H4 (cell line): Measurements from ENCODE around the gene ITGAE. TPM values are rescaled to one million over a fixed set of nuclear protein-coding genes. Genes with fewer than 3 reads are reported as not detected.
"Not testable (repeated sequence)": the region's sequence is repeated elsewhere in the genome, so short reads cannot be mapped to it uniquely, and the experiment has no call there.

Experiments
- DNase-seq: peaks from one replicate; pipeline ENCODE4 v3.0.0-alpha.2; 2015; ENCODE audit warnings: low spot score
- total RNA-seq: library from RNA; depleted of rRNA; stranded (reverse); fragments of >200 nt; shearing (Covaris generic); gene quantifications from 2 replicates; pipeline ENCODE4 v1.2.3, GENCODE V29; 2014

ITGAE gene
- total RNA-seq, 1 experiment from 2014 or later = 43.0 TPM

DNA sequence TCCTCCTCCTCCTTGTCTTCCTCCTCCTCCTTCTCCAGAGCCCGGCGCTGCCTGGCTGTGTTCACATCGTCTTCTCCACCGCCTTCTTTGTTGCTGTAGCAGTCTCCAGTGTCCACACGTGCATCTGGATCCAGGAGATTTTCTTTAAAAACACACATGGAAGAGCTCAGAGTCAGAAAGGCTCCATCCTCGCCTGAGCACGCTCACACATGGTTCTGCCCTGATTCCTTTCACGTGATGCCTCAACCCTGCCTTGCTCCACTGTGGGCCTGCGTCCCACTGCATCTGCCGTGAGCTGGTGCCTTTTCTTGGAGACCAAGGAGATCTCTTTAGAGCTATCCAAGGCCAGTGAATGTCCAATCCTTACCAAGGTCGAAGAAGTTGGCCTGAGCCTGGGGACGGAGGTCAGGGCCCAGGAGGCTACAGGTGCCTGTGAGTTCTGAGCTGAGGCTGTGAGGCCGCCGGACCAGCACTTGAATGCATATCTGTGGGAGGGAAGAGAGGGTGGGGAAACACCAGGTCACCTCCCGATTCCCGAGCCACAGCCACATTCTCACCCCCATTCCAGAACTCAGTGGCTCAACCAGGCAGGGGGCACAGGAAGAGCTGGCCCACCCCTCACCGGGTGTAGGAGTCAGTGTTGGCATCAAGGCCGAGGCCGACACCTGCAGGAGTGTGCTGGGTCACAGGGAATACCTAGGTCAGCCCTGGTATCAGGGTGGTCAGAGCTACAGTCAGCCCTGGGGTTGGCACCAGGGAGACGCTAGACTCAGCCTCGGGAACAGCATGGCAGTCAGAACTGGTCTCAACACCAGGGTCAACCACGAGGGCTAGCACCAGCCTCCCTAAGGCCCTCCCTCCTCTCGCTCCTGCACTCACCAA lies 39.7 kb downstream of the ITGAE start:
- DNase-seq = no peak

- DNase-seq = no peak
Measured at GRCh38 chr17:3759597-3760216, 41.3 kb downstream of the ITGAE start.

GRCh38 chr17:3755335-3756030 lies 45.5 kb downstream of the ITGAE start:
- DNase-seq = no peak

DNA sequence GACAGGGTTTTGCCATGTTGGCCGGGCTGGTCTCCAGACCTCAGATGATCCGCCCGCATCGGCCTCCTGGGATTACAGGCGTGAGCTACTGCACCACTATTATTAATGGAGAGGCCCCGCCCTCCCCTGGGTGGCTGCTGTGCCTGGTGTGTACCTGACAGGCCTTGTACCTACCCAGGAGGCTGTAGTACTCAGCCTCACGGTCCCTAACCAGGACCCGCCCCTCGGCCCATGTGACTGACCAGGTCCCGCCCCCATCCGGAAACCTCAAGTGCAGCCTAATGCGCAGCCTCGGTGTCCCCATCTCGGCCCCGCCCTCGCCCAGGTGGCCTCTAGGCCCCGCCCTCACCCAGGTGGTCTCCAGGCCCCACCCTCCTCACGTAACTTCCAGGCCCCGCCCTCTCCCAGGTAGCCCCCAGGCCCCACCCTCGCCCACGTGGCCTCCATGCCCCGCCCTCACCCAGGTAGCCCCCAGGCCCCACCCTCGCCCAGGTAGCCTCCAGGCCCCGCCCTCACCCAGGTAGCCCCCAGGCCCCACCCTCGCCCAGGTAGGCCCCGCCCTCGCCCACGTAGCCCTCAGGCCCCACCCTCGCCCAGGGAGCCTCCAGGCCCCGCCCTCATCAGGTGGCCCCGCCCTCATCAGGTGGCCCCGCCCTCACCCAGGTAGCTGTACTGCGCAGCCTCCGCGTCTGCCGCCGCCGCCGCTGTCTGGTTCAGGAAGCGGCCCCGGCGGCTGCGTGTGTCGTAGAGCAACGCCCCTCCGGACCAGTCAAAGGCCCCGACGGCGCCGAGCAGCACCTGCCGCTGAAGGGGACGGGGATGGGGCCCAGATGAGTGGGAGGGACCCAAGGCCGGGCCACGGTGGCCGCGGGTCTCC lies 46.3 kb downstream of the ITGAE start:
- no peak for DNase-seq

- no peak for DNase-seq
Measured at GRCh38 chr17:3754066-3754457, 46.9 kb downstream of the ITGAE start.

- no peak for DNase-seq
Measured at GRCh38 chr17:3753624-3754023, 47.4 kb downstream of the ITGAE start.

DNA sequence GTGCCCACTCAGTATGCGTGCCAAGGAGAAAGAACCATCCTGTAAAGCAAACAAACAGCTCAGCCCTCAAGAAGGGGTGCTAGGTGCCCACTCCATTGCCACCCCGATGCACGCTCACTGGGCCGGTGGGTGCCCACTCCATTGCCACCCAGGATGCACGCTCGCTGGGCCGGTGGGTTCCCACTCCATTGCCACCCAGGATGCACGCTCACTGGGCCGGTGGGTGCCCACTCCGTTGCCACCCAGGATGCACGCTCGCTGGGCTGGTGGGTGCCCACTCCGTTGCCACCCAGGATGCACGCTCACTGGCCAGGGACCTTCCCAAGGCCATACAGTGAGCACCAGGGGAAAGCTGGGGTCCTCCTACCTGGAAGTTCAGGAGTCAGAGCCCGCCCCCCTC lies 49.2 kb downstream of the ITGAE start:
- DNase-seq = no peak

DNA sequence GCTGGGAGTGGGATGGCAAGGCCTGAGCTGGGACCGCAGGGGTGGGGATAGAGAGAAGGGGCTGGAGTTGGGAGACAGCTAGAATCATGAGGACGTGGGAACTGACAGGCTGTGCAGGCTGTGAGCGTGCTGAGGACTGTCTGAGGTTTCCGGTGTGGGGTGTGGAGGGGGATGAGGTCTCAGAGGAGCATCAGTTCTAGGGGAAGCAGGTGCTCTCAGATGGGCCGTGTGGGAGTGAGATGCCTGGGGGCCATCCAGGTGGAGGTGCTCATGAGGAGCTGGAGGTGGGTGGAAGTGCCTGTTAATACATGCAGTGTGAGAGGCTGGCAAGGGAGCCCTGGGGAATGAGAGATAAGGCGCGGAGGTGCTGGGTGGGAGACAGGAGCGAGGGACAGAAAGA lies 50.1 kb downstream of the ITGAE start:
- DNase-seq = no peak

GRCh38 chr17:3750296-3750695 lies 50.7 kb downstream of the ITGAE start:
- no peak for DNase-seq

DNA sequence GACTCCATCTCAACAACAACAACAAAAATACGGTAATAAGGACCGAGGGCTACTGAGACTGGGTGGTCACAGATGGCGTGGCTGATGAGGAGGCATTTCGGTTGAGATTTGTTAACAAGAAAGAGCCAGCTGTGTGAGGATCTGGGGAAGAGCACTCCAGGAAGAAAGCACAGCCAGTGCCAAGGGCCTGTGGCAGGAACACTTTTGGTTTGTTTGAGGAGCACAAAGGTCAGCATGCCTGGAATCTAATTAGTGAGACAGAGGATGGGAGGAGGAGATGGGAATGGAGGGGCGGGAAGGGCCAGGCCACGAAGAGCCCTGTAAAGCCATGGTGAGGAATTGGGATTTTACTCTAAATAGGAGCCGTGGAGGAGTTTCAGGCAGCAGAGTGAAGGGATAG lies 52.4 kb downstream of the ITGAE start:
- DNase-seq = no peak

GRCh38 chr17:3747805-3748204 lies 53.2 kb downstream of the ITGAE start:
- no peak for DNase-seq

DNA sequence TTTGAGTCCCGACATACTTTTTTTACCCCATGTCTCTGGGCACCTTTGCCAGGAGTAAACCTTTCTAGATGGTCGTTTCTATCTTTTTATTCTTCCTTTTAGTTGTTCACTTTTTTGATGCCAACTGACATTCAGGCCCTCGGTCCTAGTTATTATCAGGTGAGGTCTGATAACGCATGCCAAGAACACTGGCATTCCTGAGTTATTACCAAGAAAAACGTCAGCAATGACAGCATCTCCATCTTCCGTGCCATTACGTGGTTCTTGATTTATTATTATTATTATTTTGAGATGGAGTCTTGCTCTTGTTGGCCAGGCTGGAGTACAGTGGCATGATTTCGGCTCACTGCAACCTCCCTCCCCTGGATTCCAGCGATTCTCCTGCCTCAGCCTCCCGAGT lies 55.9 kb downstream of the ITGAE start:
- DNase-seq = no peak

- DNase-seq = no peak
Measured at GRCh38 chr17:3744014-3744413, 57.0 kb downstream of the ITGAE start.

DNA sequence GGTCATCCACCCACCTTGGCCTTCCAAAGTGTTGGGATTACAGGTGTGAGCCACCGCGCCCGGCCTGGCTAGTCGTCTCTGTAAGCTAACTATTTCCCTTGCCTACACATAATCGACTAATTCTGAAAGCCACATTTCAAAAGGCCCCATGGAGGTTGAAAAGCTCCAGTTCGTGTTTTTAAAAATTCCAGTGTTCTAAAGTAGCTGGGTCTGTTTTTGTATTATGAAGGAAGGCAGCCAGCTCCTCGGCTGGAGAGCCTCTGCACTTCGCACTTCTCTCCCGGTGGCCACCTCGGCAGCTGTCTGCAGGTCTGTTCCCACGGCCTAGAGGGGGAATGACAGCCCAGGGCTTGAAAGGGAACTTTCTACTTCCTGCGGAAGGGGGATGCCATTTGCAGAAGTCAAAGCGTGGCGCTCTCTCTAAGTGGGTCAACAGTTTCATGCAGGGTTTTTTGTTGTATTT lies 60.3 kb downstream of the ITGAE start:
- no peak for DNase-seq

GRCh38 chr17:3739422-3740124 lies 61.4 kb downstream of the ITGAE start:
- DNase-seq = no peak

DNA sequence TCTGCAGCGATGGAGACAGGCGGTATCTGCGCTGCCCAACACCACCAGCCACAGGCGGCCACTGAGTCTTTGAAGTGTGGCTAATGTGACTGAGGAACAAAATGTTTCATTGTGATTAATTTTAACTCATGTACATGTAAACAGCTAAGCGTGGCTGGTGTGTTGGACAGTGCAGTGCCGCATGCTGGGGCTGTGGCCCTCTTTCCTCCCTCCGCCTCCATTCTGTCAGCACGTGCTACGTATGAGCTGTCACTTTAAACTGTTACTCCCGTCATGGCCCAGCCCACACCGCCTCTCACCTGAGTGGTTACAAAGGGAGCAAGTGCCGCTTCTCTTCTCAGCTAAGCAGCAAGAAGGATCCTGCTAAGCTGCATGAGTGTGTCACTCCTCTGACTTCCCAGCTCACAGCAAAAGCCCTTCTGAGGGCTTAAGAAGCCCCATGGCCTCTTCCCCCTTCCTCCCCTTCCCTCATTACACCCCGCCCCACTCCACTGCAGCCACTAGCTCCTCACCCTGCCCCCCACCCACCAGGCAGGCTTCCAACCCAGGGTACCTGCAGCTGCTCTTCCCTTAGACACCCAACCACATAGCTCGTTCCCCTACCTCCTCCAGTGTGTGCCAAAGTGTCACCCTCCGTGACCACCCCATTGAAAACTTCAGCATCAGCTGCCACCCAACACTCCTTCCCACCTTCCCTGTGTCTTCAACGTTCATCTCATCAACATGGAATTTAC lies 62.3 kb downstream of the ITGAE start:
- DNase-seq = no peak

GRCh38 chr17:3735515-3735914 lies 65.5 kb downstream of the ITGAE start:
- DNase-seq = no peak

DNA sequence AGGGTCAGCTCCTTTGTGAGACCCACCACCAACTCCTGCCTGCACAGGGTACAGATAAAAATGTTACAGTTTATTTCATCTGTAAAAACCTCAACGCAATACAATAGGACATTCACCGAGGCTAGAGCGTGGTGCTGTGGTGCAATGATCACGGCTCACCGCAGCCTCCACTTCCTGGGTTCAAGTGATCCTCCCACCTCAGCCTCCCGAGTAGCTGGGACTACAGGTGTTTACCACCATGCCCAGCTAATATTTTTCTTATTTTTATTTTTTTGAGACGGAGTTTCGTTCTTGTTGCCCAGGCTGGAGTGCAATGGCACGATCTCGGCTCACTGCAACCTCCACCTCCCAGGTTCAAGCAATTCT lies 66.1 kb downstream of the ITGAE start:
- not testable (repeated sequence) for DNase-seq

GRCh38 chr17:3732210-3732621 lies 68.8 kb downstream of the ITGAE start:
- no peak for DNase-seq

GRCh38 chr17:3730881-3731429 lies 70.0 kb downstream of the ITGAE start:
- no peak for DNase-seq
